GM12873 (cell line): ENCODE data around the gene TMEM72.

Experiments used
- CTCF ChIP-seq: IDR thresholded peaks from 2 replicates; pipeline ENCODE4 v1.5.1; 2012; ENCODE audit warnings: low read depth, mild to moderate bottlenecking, moderate library complexity, low read length, control low read depth; ENCODE audit not compliant: insufficient read depth; ENCODE audit errors: missing control alignments

Gene TMEM72

GRCh38 chr10:44925811-44926750, 14.9 kb downstream of the TMEM72 start:
- no peak for TF ChIP-seq CTCF

GRCh38 chr10:44926751-44927351, 15.7 kb downstream of the TMEM72 start:
- TF ChIP-seq CTCF = no peak

- TF ChIP-seq CTCF = no peak
These were observed 16.2 kb downstream of the TMEM72 start for GRCh38 chr10:44927352-44927751.

GRCh38 chr10:44928462-44928861, 17.3 kb downstream of the TMEM72 start:
- TF ChIP-seq CTCF = no peak

- no peak for TF ChIP-seq CTCF
These were observed 18.5 kb downstream of the TMEM72 start for GRCh38 chr10:44929356-44930255.

GRCh38 chr10:44930904-44931620, 19.9 kb downstream of the TMEM72 start:
- no peak for TF ChIP-seq CTCF
